Liver (tissue), 9 donors: ENCODE data around the gene DIAPH2. TPM values are rescaled to one million over a fixed set of nuclear protein-coding genes. Genes with fewer than 3 reads are reported as not detected.

Source experiments
- DNase-seq: peaks from one replicate; pipeline ENCODE4 v3.0.0-alpha.2; 2017; ENCODE audit warnings: low spot score
- H3K27ac ChIP-seq, 2 donors: one replicate each; pipeline ENCODE4 v1.7.0; 2013; ENCODE audit warnings: inconsistent platforms in 2 of 2, low read length in 2 of 2, control low read depth in 1 of 2, low read depth in 1 of 2, mild to moderate bottlenecking in 1 of 2
- H3K27me3 ChIP-seq, 4 donors: one replicate each; pipeline versions ENCODE4 v1.6.1 to v1.7.0; 2013; ENCODE audit warnings: low read length in 3 of 4, inconsistent platforms in 1 of 4, mild to moderate bottlenecking in 1 of 4, moderate library complexity in 1 of 4; ENCODE audit not compliant: control insufficient read depth in 4 of 4, insufficient read depth in 4 of 4
- H3K36me3 ChIP-seq, 4 donors: one replicate each; pipeline versions ENCODE4 v1.6.1 to v1.7.0; 2013; ENCODE audit warnings: low read length in 3 of 4, mild to moderate bottlenecking in 3 of 4, low read depth in 1 of 4, moderate library complexity in 1 of 4; ENCODE audit not compliant: control insufficient read depth in 4 of 4, insufficient read depth in 3 of 4
- H3K4me1 ChIP-seq, 4 donors: one replicate each; pipeline versions ENCODE4 v1.6.1 to v1.7.0; 2013; ENCODE audit warnings: low read length in 3 of 4, mild to moderate bottlenecking in 3 of 4, moderate library complexity in 1 of 4; ENCODE audit not compliant: control insufficient read depth in 4 of 4, insufficient read depth in 4 of 4
- H3K4me3 ChIP-seq, 3 donors: one replicate each; pipeline versions ENCODE4 v1.6.1 to v1.7.0; 2013; ENCODE audit warnings: low read length in 3 of 3, control low read depth in 1 of 3, low read depth in 1 of 3, mild to moderate bottlenecking in 1 of 3
- H3K9ac ChIP-seq, 2 donors: one replicate each; pipeline ENCODE4 v1.7.0; 2013; ENCODE audit warnings: low read length in 2 of 2, mild to moderate bottlenecking in 2 of 2, moderate library complexity in 2 of 2, control low read depth in 1 of 2, low read depth in 1 of 2
- H3K9me3 ChIP-seq, 4 donors: one replicate each; pipeline versions ENCODE4 v1.6.1 to v1.7.0; 2013; ENCODE audit warnings: low read length in 3 of 4; ENCODE audit not compliant: control insufficient read depth in 4 of 4
- GABPA ChIP-seq, 2 donors: IDR thresholded peaks in 1 of 2; conservative IDR thresholded peaks in 1 of 2; 2 replicates each; pipeline ENCODE4 v1.6.1; 2016; ENCODE audit warnings: antibody characterized with exemption in 2 of 2, mild to moderate bottlenecking in 1 of 2, moderate library complexity in 1 of 2
- HNF4A ChIP-seq, 2 donors: conservative IDR thresholded peaks; 2 replicates each; pipeline ENCODE4 v1.6.1; 2016; ENCODE audit warnings: antibody characterized with exemption in 2 of 2, mild to moderate bottlenecking in 2 of 2
- HNF4G ChIP-seq: IDR thresholded peaks from 2 replicates; pipeline ENCODE4 v1.6.1; 2016; ENCODE audit warnings: antibody characterized with exemption
- RAD21 ChIP-seq, 2 donors: IDR thresholded peaks; 2 replicates each; pipeline ENCODE4 v1.6.1; 2016; ENCODE audit warnings: antibody characterized with exemption in 2 of 2, mild to moderate bottlenecking in 2 of 2
- WGBS: extraction: QIAGEN DNeasy Blood & Tissue Kit; methylation state at CpG from one replicate; pipeline ENCODE4 v1.1.7; 2013; 5-methylcytosine and 5-hydroxymethylcytosine counted together
- polyA plus RNA-seq, 2 donors: library from polyadenylated mRNA; stranded (reverse) in 1 of 2; unstranded in 1 of 2; fragments of 200-250 nt in 1 of 2; fragments of >200 nt in 1 of 2; fragmentation: Nextera tagmentation in 1 of 2; extraction: Ambion mirVana in 1 of 2; gene quantifications; one replicate each; pipeline versions ENCODE4 v1.2.1 to v1.2.3, GENCODE V29; 2013 to 2015
- total RNA-seq, 2 donors: library from RNA; depleted of rRNA; stranded (reverse); fragments of >200 nt; gene quantifications; one replicate each; pipeline ENCODE4 v1.2.3, GENCODE V29; 2014
- TF ChIP-seq, protein P1 (sequence below): IDR thresholded peaks from 2 replicates; pipeline ENCODE4 v1.6.1; 2016; ENCODE audit warnings: antibody characterized with exemption, mild to moderate bottlenecking
- TF ChIP-seq, protein P2 (sequence below): fragments of 150-350 bp; IDR thresholded peaks from 2 replicates; pipeline ENCODE4 v1.5.1; 2017; ENCODE audit warnings: improper control_type of control experiment, low read depth, low read length; ENCODE audit not compliant: missing input control
- TF ChIP-seq, protein P3 (sequence below): IDR thresholded peaks from 2 replicates; pipeline ENCODE4 v1.6.1; 2016; ENCODE audit warnings: antibody characterized with exemption
- TF ChIP-seq, protein P4 (sequence below): IDR thresholded peaks from 2 replicates; pipeline ENCODE4 v1.6.1; 2016; ENCODE audit warnings: antibody characterized with exemption
- donor health status: healthy.
- donor health status: healthy.
- donor health status: healthy.
- donor health status: healthy.
- donor health status: healthy.

The DIAPH2 gene
- total and polyA plus RNA-seq, 4 donors: 2.7 to 16.6 (median 5.3) TPM

DNA sequence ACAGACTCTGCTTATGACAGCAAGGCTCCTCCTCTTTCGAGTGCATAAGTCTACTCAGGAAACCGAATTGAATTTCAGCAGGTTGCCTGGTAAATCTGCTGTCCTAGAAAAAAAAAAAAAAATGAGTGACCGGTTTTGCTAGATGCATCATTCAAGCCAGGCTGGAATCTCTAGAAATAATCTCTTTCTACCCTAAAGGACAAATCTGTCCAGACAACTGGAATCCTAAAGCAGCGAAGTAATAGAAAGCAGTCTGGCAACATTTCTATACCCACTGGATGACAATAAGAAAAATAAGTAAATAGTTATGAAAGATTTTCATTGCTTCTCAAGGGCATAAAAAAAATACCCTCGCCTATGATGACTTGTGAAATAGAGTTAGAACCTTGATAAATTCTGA, 902.5 kb downstream of the DIAPH2 start:
- H3K9me3 ChIP-seq: no peaks in the 10 kb centered on the region
- no peaks in the 10 kb centered on the region for H3K27me3 ChIP-seq
- no peak overlapping the region for H3K9ac ChIP-seq
- TF ChIP-seq, protein P1, sequence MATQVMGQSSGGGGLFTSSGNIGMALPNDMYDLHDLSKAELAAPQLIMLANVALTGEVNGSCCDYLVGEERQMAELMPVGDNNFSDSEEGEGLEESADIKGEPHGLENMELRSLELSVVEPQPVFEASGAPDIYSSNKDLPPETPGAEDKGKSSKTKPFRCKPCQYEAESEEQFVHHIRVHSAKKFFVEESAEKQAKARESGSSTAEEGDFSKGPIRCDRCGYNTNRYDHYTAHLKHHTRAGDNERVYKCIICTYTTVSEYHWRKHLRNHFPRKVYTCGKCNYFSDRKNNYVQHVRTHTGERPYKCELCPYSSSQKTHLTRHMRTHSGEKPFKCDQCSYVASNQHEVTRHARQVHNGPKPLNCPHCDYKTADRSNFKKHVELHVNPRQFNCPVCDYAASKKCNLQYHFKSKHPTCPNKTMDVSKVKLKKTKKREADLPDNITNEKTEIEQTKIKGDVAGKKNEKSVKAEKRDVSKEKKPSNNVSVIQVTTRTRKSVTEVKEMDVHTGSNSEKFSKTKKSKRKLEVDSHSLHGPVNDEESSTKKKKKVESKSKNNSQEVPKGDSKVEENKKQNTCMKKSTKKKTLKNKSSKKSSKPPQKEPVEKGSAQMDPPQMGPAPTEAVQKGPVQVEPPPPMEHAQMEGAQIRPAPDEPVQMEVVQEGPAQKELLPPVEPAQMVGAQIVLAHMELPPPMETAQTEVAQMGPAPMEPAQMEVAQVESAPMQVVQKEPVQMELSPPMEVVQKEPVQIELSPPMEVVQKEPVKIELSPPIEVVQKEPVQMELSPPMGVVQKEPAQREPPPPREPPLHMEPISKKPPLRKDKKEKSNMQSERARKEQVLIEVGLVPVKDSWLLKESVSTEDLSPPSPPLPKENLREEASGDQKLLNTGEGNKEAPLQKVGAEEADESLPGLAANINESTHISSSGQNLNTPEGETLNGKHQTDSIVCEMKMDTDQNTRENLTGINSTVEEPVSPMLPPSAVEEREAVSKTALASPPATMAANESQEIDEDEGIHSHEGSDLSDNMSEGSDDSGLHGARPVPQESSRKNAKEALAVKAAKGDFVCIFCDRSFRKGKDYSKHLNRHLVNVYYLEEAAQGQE: no peak
- H3K4me1 ChIP-seq: no peaks in the 10 kb centered on the region
- no peak overlapping the region for H3K4me3 ChIP-seq
- DNase-seq: no peak
- H3K27ac ChIP-seq: no peak overlapping the region
- WGBS: 90% methylated on average over 5 of the region's 5 CpGs
- H3K36me3 ChIP-seq: no peaks in the 10 kb centered on the region

DNA sequence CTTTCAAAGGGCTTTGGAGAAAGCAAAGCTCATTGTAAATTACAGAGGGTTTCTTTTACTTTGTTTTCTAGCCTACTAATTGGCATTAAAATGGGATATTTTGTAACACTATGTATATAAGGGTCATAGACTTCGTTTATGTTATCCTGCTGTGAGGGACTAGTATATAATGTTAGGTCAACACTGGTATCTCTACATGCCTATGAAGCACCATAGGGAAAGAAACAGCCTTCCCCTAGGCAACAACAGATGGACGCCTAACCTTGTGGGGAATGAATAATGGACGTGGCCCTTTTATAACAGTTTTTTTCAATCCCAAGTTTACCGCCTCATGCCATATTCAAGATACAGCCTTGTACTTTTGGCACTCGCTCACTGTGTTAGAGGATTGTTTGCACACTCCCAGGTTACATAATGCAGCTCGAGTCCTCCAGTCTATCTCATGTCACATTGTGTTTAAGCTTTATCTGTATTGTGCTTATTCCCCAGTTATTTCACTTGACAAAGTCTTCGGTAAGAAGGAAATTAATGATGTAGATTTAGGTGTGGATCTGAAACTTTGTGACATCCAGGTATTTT, 910.1 kb downstream of the DIAPH2 start:
- Histone ChIP-seq H3K9me3 (no peaks in the 10 kb centered on the region), H3K4me1 (peaks cover 0 to 10% (median 7%) of the 10 kb centered on the region in 4 donors), H3K27me3 (no peaks in the 10 kb centered on the region), H3K4me3 (no peak overlapping the region), H3K9ac (no peak overlapping the region), H3K36me3 (no peaks in the 10 kb centered on the region), H3K27ac (no peak overlapping the region)
- DNase-seq: no peak
- peak; percentile 38 to 45 for TF ChIP-seq HNF4A (conservative IDR thresholded peaks at IDR 0.05)
- TF ChIP-seq HNF4G: no peak
- TF ChIP-seq, protein P2, sequence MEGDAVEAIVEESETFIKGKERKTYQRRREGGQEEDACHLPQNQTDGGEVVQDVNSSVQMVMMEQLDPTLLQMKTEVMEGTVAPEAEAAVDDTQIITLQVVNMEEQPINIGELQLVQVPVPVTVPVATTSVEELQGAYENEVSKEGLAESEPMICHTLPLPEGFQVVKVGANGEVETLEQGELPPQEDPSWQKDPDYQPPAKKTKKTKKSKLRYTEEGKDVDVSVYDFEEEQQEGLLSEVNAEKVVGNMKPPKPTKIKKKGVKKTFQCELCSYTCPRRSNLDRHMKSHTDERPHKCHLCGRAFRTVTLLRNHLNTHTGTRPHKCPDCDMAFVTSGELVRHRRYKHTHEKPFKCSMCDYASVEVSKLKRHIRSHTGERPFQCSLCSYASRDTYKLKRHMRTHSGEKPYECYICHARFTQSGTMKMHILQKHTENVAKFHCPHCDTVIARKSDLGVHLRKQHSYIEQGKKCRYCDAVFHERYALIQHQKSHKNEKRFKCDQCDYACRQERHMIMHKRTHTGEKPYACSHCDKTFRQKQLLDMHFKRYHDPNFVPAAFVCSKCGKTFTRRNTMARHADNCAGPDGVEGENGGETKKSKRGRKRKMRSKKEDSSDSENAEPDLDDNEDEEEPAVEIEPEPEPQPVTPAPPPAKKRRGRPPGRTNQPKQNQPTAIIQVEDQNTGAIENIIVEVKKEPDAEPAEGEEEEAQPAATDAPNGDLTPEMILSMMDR: no peak
- no peak for TF ChIP-seq RAD21 (IDR thresholded peaks at IDR 0.05)
- TF ChIP-seq, protein P3, sequence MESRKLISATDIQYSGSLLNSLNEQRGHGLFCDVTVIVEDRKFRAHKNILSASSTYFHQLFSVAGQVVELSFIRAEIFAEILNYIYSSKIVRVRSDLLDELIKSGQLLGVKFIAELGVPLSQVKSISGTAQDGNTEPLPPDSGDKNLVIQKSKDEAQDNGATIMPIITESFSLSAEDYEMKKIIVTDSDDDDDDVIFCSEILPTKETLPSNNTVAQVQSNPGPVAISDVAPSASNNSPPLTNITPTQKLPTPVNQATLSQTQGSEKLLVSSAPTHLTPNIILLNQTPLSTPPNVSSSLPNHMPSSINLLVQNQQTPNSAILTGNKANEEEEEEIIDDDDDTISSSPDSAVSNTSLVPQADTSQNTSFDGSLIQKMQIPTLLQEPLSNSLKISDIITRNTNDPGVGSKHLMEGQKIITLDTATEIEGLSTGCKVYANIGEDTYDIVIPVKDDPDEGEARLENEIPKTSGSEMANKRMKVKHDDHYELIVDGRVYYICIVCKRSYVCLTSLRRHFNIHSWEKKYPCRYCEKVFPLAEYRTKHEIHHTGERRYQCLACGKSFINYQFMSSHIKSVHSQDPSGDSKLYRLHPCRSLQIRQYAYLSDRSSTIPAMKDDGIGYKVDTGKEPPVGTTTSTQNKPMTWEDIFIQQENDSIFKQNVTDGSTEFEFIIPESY: no peak
- TF ChIP-seq, protein P4, sequence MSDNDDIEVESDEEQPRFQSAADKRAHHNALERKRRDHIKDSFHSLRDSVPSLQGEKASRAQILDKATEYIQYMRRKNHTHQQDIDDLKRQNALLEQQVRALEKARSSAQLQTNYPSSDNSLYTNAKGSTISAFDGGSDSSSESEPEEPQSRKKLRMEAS: no peak
- TF ChIP-seq, protein P1: no peak
- TF ChIP-seq GABPA (IDR thresholded peaks at IDR 0.05 in 1 of 2, conservative IDR thresholded peaks at IDR 0.05 in 1 of 2): no peak
- WGBS: 26% methylated on average over 7 of the region's 7 CpGs
